ENCODE measurements around the gene PIK3C2G.

GRCh38 chr12:18343708-18344107, 82.4 kb downstream of the PIK3C2G start:
- TF ChIP-seq EP300 (IDR thresholded peaks at IDR 0.05) (no peak), CTCF (IDR thresholded peaks at IDR 0.05) (no peak), REST (IDR thresholded peaks at IDR 0.05) (no peak), HMGXB4 (CRISPR knock-in tag; IDR thresholded peaks at IDR 0.05; ENCODE audit: borderline replicate concordance) (no peak), MAX (IDR thresholded peaks at IDR 0.05) (no peak)
